Karpas-422 (cell line): ENCODE results near the gene SURF2. TPM values are rescaled to one million over a fixed set of nuclear protein-coding genes. Genes with fewer than 3 reads are reported as not detected.
"Not testable (repeated sequence)": the region's sequence is repeated elsewhere in the genome, so short reads cannot be mapped to it uniquely, and the experiment has no call there.

ENCODE experiments used
- DNase-seq: peaks from one replicate; pipeline ENCODE4 v3.0.0-alpha.2; 2015
- H2AFZ ChIP-seq: fragments of 200-600 bp; sonication (generic); 2 replicates; pipeline ENCODE4 v1.6.1; 2014; ENCODE audit warnings: antibody characterized with exemption, low read length, mixed read lengths
- H3K27ac ChIP-seq: fragments of 200-600 bp; sonication (generic); 2 replicates; pipeline ENCODE4 v1.5.1; 2014; ENCODE audit warnings: mild to moderate bottlenecking, low read length, moderate library complexity
- H3K27me3 ChIP-seq: fragments of 200-600 bp; sonication (generic); 2 replicates; pipeline ENCODE4 v1.6.1; 2014; ENCODE audit warnings: low read length, mixed read lengths
- H3K36me3 ChIP-seq: fragments of 200-600 bp; sonication (generic); 2 replicates; pipeline ENCODE4 v1.6.1; 2014; ENCODE audit warnings: low read length, mixed read lengths; ENCODE audit not compliant: insufficient read depth
- H3K4me1 ChIP-seq: fragments of 200-600 bp; sonication (generic); 2 replicates; pipeline ENCODE4 v1.6.1; 2014; ENCODE audit warnings: mild to moderate bottlenecking, low read length, mixed read lengths
- H3K4me2 ChIP-seq: fragments of 200-600 bp; sonication (generic); 2 replicates; pipeline ENCODE4 v1.6.1; 2014; ENCODE audit warnings: low read length, low read depth, mild to moderate bottlenecking; ENCODE audit not compliant: poor library complexity, severe bottlenecking
- H3K4me3 ChIP-seq: fragments of 200-600 bp; sonication (generic); 2 replicates; pipeline ENCODE4 v1.5.1; 2014; ENCODE audit warnings: mild to moderate bottlenecking, antibody characterized with exemption, low read length, mixed read lengths
- H3K79me2 ChIP-seq: fragments of 200-600 bp; sonication (generic); 2 replicates; pipeline ENCODE4 v1.6.1; 2014; ENCODE audit warnings: mild to moderate bottlenecking, low read length, mixed read lengths
- H3K9ac ChIP-seq: fragments of 200-600 bp; sonication (generic); 2 replicates; pipeline ENCODE4 v1.6.0; 2014; ENCODE audit warnings: low read length
- H3K9me2 ChIP-seq: fragments of 200-600 bp; sonication (generic), shearing (Covaris generic); replicated peaks from 2 replicates; pipeline ENCODE4 v1.6.0; 2014; ENCODE audit warnings: mild to moderate bottlenecking, low read length, moderate library complexity; ENCODE audit not compliant: insufficient read depth
- H3K9me3 ChIP-seq: fragments of 300-700, 200-600 bp; sonication (generic); 2 replicates; pipeline ENCODE4 v1.6.1; 2014; ENCODE audit warnings: low read length, mixed read lengths
- H4K20me1 ChIP-seq: fragments of 200-600 bp; sonication (generic); 2 replicates; pipeline ENCODE4 v1.6.1; 2014; ENCODE audit warnings: mild to moderate bottlenecking, antibody characterized with exemption, low read length, low read depth; ENCODE audit not compliant: insufficient read depth
- total RNA-seq: library from RNA; depleted of rRNA; stranded (reverse); fragments of >200 nt; shearing (Covaris generic); gene quantifications from 2 replicates; pipeline ENCODE4 v1.2.3, GENCODE V29; 2014; ENCODE audit warnings: low replicate concordance

SURF2 gene
- total RNA-seq, 1 experiment from 2014 or later, result 20.0 TPM

DNA sequence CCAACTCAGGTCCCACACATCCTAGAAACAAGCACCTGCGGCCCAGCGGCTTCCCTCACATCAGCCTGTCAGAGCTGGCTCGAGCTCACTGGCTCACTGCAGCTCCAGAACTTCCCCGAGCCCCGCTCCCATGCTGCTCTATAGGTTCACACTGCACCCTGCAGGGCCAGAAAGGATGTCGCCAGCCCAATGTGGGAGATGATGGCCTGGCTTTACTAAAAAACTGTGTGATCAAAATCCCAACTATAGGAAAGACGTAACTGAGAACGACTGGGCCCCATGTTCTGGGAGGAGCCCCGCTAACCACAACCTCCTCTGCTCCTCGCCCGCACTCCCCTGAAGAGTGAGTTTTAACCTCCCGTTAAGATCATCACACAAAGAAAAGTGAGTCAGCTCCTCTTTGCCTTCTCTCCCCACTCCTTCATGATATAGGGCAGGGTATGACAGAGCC lies 14.9 kb downstream of the SURF2 start:
- Histone ChIP-seq H3K79me2 (peaks cover 84% of the 10 kb centered on the region), H3K9ac (no peak overlapping the region), H3K4me1 (peaks cover 12% of the 10 kb centered on the region), H3K4me2 (no peak overlapping the region), H3K9me3 (no peaks in the 10 kb centered on the region), H3K27ac (no peak overlapping the region), H4K20me1 (peaks cover 48% of the 10 kb centered on the region), H2AFZ (no peak overlapping the region), H3K9me2 (no peaks in the 10 kb centered on the region), H3K4me3 (no peak overlapping the region), H3K27me3 (no peaks in the 10 kb centered on the region), H3K36me3 (peaks cover 4% of the 10 kb centered on the region; the same call in 1 of the 2 replicates)
- DNase-seq, result no peak

DNA sequence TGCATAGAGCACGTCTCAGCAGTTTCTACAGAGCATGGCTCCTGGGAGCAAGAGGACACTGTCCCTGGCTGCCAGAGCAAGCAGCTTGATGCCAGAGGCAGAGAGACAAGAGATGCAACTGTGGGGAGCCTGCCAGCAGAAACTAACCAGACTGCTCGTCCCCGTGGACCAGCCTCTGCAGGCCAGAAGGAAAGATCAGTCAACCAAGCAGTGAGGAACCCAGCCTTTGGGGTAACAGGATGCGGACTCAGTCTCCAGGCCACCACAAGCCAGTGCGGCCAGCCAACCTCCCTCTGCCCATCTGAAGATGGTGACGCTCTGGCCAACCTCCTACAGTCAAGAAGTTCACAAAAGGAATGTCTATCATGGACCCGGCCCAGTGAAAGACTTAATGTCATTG lies 15.8 kb downstream of the SURF2 start:
- Histone ChIP-seq H2AFZ (no peak overlapping the region), H3K9me2 (no peaks in the 10 kb centered on the region), H3K4me1 (peaks cover 16% of the 10 kb centered on the region), H3K9me3 (no peaks in the 10 kb centered on the region), H3K4me3 (no peak overlapping the region), H3K36me3 (peaks cover 4% of the 10 kb centered on the region; the same call in 1 of the 2 replicates), H3K9ac (0 out of 2 replicates have a peak overlapping the region, but pooled peaks have one; percentile 18), H3K27me3 (no peaks in the 10 kb centered on the region), H3K27ac (no peak overlapping the region), H4K20me1 (peaks cover 45% of the 10 kb centered on the region), H3K79me2 (peaks cover 84% of the 10 kb centered on the region), H3K4me2 (no peak overlapping the region)
- DNase-seq, result no peak

DNA sequence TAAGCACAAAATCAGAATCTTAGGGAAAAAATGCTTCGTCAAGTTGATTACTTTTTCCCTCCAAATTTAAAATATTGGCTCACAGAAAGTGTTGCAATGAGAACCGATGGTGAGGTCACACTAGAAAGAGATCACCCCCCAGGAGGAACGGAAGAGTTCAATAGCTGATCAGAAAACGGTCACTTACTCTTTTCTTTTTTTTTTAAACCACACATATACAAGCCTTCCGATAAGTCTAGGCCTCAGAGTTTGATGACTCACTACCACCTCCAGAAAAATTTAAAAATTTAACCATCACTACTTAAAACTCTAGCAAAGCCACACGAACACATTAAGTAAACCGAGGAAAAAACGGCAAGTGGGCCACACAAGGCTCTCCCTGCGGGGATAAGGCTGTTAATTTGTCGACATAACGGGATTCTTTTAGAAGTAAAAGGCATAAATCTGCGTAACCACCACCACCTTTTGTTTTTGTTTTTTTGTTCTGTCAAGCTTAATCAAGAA lies 18.3 kb downstream of the SURF2 start:
- H3K4me1 ChIP-seq, result peaks cover 22% of the 10 kb centered on the region
- peak overlapping the region; percentile 76 for H3K4me3 ChIP-seq
- H2AFZ ChIP-seq, result no peak overlapping the region
- peaks cover 3% of the 10 kb centered on the region; the same call in 1 of the 2 replicates for H3K36me3 ChIP-seq
- no peaks in the 10 kb centered on the region for H3K9me3 ChIP-seq
- peak overlapping the region; percentile 91 for H3K9ac ChIP-seq
- H3K4me2 ChIP-seq, result peak overlapping the region; percentile 74
- H3K27ac ChIP-seq, result no peak overlapping the region
- no peaks in the 10 kb centered on the region for H3K9me2 ChIP-seq
- H3K79me2 ChIP-seq, result peaks cover 61% of the 10 kb centered on the region
- peaks cover 24% of the 10 kb centered on the region; the same call in 1 of the 2 replicates for H4K20me1 ChIP-seq
- H3K27me3 ChIP-seq, result peaks cover 8% of the 10 kb centered on the region; the same call in 1 of the 2 replicates
- DNase-seq, result no peak

DNA sequence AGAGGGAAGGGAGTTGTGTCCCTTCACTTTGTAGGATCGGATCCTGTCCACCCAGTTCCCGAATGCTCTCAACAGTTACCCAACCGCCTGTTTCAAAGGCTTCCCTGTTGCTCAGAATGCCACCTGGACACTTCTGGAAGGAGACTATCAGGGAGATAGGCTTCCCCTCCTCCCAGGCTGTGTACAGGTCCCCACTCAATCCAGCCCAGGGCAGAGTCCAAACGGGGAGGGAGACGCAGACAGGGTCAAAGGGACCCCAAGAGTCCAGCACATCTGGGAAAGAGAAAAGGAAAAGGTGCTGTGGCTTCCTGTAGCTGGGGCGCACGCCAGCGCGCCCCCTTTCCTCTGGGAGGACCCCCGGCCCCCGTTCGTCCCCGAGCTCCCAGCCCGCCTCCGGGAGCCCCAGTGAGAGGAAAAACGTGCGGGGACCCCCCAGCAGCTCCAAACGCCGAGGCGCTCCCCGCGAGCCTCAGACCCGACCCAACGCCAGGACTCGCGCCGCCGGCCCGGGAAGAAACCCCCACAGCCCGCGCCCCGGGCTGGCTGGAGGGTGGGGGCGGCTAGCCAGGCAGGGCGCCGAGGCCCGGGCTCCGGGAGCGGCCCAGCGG lies 18.9 kb downstream of the SURF2 start:
- Histone ChIP-seq H3K9ac (peak overlapping the region; percentile 91), H3K27me3 (peaks cover 8% of the 10 kb centered on the region; the same call in 1 of the 2 replicates), H3K4me2 (peak overlapping the region; percentile 74), H3K9me2 (no peaks in the 10 kb centered on the region), H2AFZ (no peak overlapping the region), H4K20me1 (peaks cover 18% of the 10 kb centered on the region; the same call in 1 of the 2 replicates), H3K4me1 (peaks cover 22% of the 10 kb centered on the region), H3K9me3 (no peaks in the 10 kb centered on the region), H3K79me2 (peaks cover 56% of the 10 kb centered on the region), H3K27ac (peak overlapping the region; percentile 67), H3K4me3 (peak overlapping the region; percentile 76), H3K36me3 (no peaks in the 10 kb centered on the region)
- peak; percentile 68 for DNase-seq

DNA sequence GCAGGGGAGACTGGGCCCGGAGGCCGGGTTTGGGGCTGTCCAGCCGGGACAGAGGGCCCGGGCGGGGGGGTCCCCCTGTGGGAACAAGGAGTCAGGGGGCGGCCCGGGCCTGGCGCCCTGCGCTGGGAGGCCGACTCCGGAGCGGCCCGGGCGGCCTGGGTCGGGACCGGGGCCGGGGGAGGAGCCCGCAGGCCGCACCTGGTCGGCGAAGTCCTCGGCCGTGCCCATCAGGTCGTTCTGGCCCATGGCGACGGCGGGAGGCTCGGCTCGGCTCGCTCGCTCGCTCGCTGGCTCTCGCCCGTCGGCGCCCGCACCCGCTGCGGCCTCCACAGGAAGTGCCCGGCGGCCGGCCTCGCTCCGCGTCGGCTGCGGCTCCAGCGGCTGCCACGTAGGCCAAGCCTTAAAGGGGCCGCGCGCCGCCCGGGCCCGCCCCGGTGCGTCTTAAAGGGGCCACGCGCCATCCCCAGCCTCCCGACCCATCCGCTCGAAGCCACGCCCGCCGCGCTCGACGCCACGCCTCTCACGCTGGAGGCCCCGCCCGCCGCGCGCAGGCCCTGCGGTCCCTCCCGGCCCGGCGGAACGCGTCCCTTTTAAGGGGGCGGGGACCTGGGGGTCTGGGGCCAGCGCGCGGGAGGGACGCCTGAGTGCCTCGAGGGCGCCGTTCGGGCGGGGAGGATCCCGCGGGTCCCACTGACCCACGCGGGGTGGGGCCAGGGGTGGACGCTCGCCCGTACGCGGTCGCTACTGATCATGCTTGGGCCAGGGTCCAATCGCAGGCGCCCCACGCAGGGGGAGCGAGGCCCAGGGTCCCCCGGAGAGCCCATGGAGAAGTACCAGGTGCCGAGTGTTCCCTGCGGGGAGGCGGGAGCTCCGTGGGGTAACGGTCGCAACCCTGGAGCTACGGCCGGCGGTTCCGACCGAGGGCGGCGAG lies 19.6 kb downstream of the SURF2 start, which contains the start of the genes STKLD1 and SURF4:
TSS of gene STKLD1 (plus strand) at position 643 of the 931 bp plus-strand sequence. CDS start at position 751, 108 bp downstream.
TSS of gene SURF4 (minus strand) at position 337 of the 931 bp plus-strand sequence. CDS start at position 246, 91 bp downstream.
- Histone ChIP-seq H3K27ac (peak within 1 kb of the TSS; percentile 67), H3K9ac (peak within 1 kb of the TSS; percentile 91), H3K9me2 (no peaks in the 10 kb centered on the region), H3K4me2 (peak within 1 kb of the TSS; percentile 74), H2AFZ (peak within 1 kb of the TSS; percentile 28; the same call in 1 of the 2 replicates), H3K4me3 (peak within 1 kb of the TSS; percentile 76), H4K20me1 (peaks cover 12% of the 10 kb centered on the region; the same call in 1 of the 2 replicates), H3K4me1 (peaks cover 22% of the 10 kb centered on the region), H3K36me3 (no peaks in the 10 kb centered on the region), H3K27me3 (peaks cover 8% of the 10 kb centered on the region; the same call in 1 of the 2 replicates), H3K9me3 (no peaks in the 10 kb centered on the region), H3K79me2 (peaks cover 48% of the 10 kb centered on the region)
- DNase-seq, result peak; percentile 98

DNA sequence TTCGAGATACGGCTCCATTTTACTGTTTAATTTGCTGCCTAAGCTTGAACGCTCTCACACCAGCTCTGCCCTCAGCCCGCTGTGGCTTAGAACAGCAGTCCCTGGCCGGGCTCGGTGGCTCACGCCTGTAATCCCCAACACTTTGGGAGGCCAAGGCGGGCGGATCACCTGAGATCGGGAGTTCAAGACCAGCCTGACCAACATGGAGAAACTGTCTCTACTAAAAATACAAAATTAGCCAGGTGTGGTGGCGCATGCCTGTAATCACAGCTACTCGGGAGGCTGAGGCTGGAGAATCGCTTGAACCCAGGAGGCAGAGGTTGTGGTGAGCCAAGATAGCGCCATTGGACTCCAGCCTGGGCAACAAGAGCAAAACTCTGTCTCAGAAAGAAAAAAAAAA lies 20.9 kb downstream of the SURF2 start:
- not testable (repeated sequence) for H3K27ac ChIP-seq, H3K9ac ChIP-seq, H3K27me3 ChIP-seq, H3K4me3 ChIP-seq, H3K9me3 ChIP-seq, H3K9me2 ChIP-seq, H3K36me3 ChIP-seq, H2AFZ ChIP-seq, DNase-seq, H3K4me2 ChIP-seq
- Histone ChIP-seq H4K20me1 (peaks cover 12% of the 10 kb centered on the region; the same call in 1 of the 2 replicates), H3K79me2 (peaks cover 35% of the 10 kb centered on the region), H3K4me1 (peaks cover 22% of the 10 kb centered on the region)

DNA sequence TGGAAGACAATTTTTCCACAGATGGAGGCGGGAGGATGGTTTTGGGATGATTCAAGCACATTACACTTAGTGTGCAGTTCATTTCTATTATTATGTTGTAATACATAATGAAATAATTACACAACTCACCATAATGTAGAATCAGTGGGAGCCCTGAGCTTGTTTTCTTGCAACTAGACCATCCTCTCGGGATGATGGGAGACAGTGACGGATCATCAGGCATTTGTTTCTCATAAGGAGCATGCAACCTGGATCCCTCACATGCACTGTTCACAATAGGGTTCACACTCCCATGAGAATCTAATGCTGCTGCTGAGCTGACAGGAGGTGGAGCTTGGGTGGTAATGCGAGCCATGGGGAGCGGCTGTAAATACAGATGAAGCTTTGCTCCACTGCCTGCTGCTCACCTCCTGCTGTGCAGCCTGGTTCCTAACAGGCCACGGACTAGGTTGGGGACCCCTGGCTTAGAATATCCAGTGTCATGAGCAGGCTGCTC lies 21.4 kb downstream of the SURF2 start:
- Histone ChIP-seq H3K36me3 (no peaks in the 10 kb centered on the region), H2AFZ (no peak overlapping the region), H3K27ac (no peak overlapping the region), H3K9ac (no peak overlapping the region), H3K4me3 (no peak overlapping the region), H3K4me1 (peaks cover 22% of the 10 kb centered on the region), H4K20me1 (peaks cover 10% of the 10 kb centered on the region; the same call in 1 of the 2 replicates), H3K9me3 (peaks cover 2% of the 10 kb centered on the region; the same call in 1 of the 2 replicates), H3K27me3 (peaks cover 8% of the 10 kb centered on the region; the same call in 1 of the 2 replicates), H3K79me2 (peaks cover 30% of the 10 kb centered on the region), H3K4me2 (no peak overlapping the region), H3K9me2 (no peaks in the 10 kb centered on the region)
- DNase-seq, result peak; percentile 64
